ENCODE results near the gene LIME1.

Gene LIME1

DNA sequence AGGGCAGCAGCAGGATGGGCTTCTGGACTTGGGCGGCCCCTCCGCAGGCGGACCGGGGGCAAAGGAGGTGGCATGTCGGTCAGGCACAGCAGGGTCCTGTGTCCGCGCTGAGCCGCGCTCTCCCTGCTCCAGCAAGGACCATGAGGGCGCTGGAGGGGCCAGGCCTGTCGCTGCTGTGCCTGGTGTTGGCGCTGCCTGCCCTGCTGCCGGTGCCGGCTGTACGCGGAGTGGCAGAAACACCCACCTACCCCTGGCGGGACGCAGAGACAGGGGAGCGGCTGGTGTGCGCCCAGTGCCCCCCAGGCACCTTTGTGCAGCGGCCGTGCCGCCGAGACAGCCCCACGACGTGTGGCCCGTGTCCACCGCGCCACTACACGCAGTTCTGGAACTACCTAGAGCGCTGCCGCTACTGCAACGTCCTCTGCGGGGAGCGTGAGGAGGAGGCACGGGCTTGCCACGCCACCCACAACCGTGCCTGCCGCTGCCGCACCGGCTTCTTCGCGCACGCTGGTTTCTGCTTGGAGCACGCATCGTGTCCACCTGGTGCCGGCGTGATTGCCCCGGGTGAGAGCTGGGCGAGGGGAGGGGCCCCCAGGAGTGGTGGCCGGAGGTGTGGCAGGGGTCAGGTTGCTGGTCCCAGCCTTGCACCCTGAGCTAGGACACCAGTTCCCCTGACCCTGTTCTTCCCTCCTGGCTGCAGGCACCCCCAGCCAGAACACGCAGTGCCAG, 39.7 kb upstream of the LIME1 start, which contains the start of gene TNFRSF6B:
Gene TNFRSF6B (plus strand): TSS at position 25 of the 729 bp plus-strand sequence. CDS start 116 bp downstream, at position 141.
- no peak for DNase-seq (ENCODE audit: low read depth in 4 of 4, low spot score in 1 of 4)

DNA sequence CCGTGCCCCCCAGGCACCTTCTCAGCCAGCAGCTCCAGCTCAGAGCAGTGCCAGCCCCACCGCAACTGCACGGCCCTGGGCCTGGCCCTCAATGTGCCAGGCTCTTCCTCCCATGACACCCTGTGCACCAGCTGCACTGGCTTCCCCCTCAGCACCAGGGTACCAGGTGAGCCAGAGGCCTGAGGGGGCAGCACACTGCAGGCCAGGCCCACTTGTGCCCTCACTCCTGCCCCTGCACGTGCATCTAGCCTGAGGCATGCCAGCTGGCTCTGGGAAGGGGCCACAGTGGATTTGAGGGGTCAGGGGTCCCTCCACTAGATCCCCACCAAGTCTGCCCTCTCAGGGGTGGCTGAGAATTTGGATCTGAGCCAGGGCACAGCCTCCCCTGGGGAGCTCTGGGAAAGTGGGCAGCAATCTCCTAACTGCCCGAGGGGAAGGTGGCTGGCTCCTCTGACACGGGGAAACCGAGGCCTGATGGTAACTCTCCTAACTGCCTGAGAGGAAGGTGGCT, 39.1 kb upstream of the LIME1 start:
- no peak for DNase-seq (ENCODE audit: low read depth in 4 of 4, low spot score in 1 of 4)

GRCh38 chr20:63697868-63698545, 38.5 kb upstream of the LIME1 start:
- no peak for DNase-seq (ENCODE audit: low read depth in 4 of 4, low spot score in 1 of 4)

DNA sequence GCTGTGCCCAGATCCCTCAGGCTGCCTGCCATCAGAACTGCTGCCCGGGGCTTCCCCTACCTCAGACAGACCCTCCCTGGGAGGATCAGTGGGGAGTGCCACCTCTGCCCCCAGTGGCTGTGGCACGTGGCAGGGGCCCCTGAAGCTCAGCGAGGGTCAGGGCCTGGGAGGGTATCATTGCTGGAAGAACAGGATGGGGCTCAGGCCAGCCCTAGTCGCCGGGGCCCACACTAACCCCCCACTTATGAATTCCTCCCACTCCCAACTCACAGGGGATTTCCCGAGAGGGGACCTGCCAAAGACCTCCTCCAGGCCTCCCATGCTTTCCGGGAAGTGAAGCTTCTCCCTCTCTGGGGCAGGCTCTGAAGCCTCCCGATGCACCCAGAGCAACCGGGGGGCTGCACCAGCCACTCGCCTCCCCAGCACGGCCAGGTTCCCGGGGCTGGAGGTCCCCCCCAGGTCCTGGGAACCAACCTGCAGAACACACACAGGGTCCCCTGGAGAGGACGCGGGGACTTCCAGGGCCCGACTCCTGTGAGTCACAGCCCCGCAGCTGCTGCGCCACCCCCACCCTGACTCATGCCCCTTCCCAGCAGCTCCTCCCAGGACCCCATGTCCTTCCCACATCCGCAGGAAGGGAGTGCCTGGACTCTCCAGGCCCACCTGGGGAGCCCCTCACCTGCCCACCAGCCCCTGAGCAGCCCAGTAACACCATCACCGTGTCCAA, 37.6 kb upstream of the LIME1 start:
- peak in 1 of 4 experiments; percentile 67 for DNase-seq (ENCODE audit: low read depth in 4 of 4, low spot score in 1 of 4)

DNA sequence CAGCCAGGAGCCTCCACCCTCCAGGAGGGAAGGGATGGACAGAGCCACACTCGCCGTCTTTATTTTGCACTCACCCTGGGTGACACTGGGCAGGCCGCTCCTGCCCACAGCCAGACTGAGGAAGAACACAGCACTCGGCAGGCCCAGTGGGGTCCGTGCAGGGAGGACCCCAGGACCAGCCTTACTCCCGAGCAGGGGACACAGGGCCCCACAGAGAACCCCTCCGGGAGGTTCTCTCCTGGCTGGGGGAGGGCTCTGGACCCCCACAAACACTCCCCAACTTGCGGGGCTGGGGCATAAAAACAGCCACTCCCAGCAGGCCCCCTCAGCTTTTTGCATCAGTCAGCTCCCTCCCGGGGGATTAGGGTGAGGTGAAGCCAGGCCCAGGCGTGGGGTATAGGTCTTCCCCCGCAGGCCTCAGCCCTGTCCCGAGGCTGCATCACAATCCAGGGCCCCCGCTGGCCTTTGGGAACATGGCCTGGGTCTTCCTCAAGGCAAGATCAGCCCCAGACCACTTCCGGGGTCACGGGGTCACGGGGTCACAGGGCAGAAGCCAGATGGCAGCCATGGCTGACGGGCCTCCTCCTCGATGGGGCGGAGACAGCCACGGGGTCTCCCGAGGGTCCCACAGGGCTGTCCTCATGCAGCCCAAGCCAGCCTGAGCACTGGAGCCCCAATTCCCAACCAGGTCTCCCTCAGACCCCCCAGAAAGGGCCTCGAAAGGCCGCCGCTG, 36.8 kb upstream of the LIME1 start:
- DNase-seq (ENCODE audit: low read depth in 4 of 4, low spot score in 1 of 4) = no peak

- no peak for DNase-seq (ENCODE audit: low read depth in 4 of 4, low spot score in 1 of 4)
Measured at GRCh38 chr20:63700199-63701050, 36.0 kb upstream of the LIME1 start.

- no peak for DNase-seq (ENCODE audit: low read depth in 4 of 4, low spot score in 1 of 4)
Measured at GRCh38 chr20:63701051-63701328, 35.5 kb upstream of the LIME1 start.

DNA sequence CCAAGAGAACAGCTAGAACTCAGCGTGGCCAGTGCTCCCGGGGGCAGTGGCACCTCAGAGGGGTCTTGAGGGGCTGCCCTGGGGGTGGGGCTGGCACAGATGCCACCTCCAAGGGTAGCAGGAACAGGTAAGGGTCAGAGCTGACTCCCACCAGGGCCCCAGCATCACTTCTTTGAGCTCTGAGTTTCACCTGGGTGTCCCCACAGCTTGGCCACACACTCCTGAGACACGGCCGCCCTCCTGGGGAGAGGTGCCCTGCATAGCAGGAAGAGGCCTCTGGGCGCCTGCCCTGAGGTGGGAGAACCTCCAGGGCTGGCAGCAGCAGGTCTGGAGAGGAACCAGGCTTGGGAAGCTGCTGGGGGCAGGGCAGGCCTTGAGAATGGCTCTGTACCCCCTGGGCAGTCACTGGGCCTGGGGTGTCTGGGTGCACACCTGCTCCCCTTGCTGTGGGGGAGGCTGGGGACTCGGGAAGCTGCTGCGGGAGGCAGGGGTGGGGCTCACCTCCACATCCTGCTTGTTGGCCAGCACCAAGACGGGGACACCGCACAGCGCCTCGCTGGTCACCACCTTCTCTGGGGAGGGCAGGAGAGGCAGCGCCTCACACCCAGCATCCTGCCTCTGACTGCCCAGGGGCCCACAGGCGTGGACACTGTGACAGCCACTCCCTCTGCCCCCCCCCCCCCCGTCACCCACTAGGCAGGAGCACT, 35.0 kb upstream of the LIME1 start:
- no peak for DNase-seq (ENCODE audit: low read depth in 4 of 4, low spot score in 1 of 4)

DNA sequence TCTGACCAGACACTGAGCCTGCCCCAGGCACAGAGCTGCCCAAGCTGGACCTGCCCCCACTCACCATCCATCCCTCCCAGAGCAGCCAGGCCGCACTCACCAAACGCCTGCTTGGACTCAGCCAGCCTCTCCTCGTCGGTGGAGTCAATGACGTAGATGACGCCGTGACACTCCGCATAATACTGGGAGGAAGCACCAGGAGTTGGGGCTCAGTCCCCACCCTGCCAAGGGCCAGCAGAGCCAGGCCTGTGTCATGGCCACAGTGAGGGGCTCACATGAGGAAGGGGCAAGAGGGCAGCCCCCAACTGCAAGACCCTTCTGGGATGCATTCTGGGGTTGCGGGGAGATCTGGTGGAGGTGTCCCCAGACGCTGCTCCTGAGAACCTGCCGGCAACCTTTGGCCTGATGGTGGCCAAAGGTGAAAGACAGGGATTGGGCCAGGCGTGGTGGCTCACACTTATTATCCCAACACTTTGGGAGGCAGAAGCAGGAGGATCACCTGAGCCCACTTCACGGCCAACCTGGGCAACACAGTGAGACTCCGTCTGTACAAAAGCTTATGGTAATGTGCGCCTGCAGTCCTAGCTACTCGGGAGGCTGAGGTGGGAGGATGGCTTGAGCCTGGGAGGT, 34.3 kb upstream of the LIME1 start:
- DNase-seq (ENCODE audit: low read depth in 4 of 4, low spot score in 1 of 4) = no peak

- no peak for DNase-seq (ENCODE audit: low read depth in 4 of 4, low spot score in 1 of 4)
Measured at GRCh38 chr20:63702751-63703470, 33.6 kb upstream of the LIME1 start.

GRCh38 chr20:63703471-63703975, 32.9 kb upstream of the LIME1 start:
- no peak for DNase-seq (ENCODE audit: low read depth in 4 of 4, low spot score in 1 of 4)

DNA sequence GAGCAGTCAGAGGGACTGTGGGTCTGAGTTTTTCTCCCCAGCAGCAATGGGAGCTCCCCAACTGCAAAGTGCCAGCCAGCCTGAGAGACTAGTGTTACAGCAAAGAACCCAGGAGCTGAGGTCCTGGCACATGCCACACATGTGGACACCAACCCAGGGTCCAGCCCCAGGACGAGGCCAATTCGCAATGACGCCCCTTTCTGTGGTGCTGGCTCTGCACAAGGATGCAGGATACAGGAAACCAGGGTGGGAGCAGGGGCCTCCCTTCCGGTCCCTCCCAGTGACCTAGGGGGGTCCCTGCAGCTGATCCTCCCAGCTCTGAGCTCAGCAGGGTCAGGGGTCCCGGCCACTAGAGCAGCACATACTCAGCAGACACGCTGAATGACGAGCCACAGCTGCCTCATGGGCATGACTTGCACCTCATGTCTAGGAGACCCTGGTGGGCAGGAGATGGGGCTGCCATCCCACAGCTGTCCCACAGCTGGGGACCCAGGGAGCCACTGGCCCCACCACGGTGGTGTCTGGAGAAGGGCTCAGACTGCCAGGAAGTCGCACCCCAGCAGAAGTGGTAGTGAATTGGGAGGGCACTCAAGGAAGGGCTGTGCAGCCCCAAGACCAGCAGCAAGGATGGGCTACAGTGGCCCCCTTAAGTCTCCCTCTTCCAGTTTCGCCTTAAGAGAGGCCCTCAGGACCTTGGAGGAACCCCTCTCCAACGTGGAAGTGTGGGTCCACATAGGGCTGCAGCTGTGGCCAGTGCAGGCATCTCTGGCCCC, 32.3 kb upstream of the LIME1 start:
- DNase-seq (ENCODE audit: low read depth in 4 of 4, low spot score in 1 of 4) = no peak

- DNase-seq (ENCODE audit: low read depth in 4 of 4, low spot score in 1 of 4) = no peak
Measured at GRCh38 chr20:63704749-63705117, 31.7 kb upstream of the LIME1 start.

GRCh38 chr20:63705232-63706026, 31.0 kb upstream of the LIME1 start:
- no peak for DNase-seq (ENCODE audit: low read depth in 4 of 4, low spot score in 1 of 4)

GRCh38 chr20:63706027-63706695, 30.3 kb upstream of the LIME1 start:
- DNase-seq (ENCODE audit: low read depth in 4 of 4, low spot score in 1 of 4) = no peak

DNA sequence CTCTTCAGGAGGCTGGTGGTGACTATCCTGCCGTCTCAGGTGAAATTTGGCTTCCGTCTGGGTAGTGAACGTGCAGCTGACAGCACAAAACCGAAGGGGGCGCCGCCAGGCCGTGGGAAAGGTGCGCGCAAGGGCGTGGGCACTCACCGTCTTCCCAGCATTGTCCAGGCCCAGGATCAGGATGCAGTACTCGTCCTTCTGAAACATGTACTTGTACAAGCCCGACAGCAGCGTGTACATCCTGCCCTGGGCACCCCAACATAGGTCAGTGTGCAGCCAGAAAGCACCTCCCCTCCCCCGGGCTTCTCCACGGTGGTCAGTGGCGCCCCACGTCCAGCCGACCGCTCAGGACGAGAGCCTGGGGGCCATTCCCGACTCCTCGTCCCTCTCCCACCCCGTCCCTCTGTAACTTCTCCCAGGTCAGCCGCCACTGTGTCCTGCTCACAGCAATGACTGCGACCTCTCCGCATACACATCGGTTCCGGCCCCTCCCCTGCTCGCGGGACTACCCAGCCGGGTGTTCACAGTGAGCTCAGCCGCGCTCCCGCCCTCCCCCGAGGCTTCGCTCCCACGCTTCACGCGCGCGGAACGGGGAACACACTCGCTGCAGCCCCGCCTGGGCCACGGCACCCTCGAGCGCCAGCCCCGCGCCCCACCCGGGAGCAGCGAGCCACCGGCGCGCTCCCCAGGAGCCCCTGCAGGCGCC, 29.5 kb upstream of the LIME1 start:
- no peak for DNase-seq (ENCODE audit: low read depth in 4 of 4, low spot score in 1 of 4)

All from stimulated activated CD4-positive, alpha-beta T cell treated with anti-CD3 and anti-CD28 coated beads, Interleukin-1b, Interleukin-23, amount 100 ng/mL, for 24 hours (primary cell).